ENCODE measurements around the gene PFAS.

Gene PFAS

DNA sequence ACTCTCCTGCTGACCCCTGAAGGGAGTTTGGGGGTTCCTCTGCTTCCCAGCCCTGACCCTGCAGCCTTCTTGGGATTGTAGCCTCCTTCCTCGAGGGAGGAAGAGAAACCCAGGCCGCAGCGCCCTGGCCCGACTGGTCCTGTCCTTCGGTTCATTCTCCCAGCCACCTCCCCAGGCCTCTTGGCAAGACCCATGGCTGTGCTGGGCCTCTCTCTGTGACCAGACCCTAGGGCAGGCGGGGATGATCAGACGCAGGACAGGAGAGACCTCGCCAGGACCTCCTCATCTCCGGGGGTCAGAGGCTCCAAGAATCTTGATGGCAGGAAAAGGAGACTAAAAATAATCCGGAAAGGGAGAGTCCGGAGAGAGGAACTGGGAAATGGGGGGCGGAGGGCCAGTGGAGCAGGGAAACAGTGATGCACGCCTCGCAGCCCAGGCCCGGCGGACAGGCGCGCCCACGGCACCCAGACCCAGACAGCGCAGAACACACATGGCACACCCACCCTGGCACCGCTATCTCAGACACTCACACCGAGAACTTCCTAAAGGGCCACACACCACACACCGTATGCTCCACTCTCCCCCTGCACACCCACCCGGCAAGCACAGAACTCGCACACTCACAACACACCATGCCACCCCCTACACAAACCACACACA, 62.2 kb downstream of the PFAS start:
- no peak overlapping the region for H3K4me3 ChIP-seq (ENCODE audit: low read depth, low read length)
- TF ChIP-seq, protein P1, sequence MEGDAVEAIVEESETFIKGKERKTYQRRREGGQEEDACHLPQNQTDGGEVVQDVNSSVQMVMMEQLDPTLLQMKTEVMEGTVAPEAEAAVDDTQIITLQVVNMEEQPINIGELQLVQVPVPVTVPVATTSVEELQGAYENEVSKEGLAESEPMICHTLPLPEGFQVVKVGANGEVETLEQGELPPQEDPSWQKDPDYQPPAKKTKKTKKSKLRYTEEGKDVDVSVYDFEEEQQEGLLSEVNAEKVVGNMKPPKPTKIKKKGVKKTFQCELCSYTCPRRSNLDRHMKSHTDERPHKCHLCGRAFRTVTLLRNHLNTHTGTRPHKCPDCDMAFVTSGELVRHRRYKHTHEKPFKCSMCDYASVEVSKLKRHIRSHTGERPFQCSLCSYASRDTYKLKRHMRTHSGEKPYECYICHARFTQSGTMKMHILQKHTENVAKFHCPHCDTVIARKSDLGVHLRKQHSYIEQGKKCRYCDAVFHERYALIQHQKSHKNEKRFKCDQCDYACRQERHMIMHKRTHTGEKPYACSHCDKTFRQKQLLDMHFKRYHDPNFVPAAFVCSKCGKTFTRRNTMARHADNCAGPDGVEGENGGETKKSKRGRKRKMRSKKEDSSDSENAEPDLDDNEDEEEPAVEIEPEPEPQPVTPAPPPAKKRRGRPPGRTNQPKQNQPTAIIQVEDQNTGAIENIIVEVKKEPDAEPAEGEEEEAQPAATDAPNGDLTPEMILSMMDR (IDR thresholded peaks at IDR 0.05; ENCODE audit: borderline replicate concordance, insufficient read depth, low read depth, low read length): no peak

- TF ChIP-seq, protein P1 (IDR thresholded peaks at IDR 0.05; ENCODE audit: borderline replicate concordance, insufficient read depth, low read depth, low read length): no peak
- no peak overlapping the region for H3K4me3 ChIP-seq (ENCODE audit: low read depth, low read length)
Measured at GRCh38 chr17:8312251-8312650, 63.2 kb downstream of the PFAS start.

- TF ChIP-seq, protein P1 (IDR thresholded peaks at IDR 0.05; ENCODE audit: borderline replicate concordance, insufficient read depth, low read depth, low read length): no peak
- H3K4me3 ChIP-seq (ENCODE audit: low read depth, low read length): no peak overlapping the region
Measured at GRCh38 chr17:8312726-8313600, 63.9 kb downstream of the PFAS start.

GRCh38 chr17:8314797-8315763, 66.0 kb downstream of the PFAS start:
- TF ChIP-seq, protein P1 (IDR thresholded peaks at IDR 0.05; ENCODE audit: borderline replicate concordance, insufficient read depth, low read depth, low read length): no peak

DNA sequence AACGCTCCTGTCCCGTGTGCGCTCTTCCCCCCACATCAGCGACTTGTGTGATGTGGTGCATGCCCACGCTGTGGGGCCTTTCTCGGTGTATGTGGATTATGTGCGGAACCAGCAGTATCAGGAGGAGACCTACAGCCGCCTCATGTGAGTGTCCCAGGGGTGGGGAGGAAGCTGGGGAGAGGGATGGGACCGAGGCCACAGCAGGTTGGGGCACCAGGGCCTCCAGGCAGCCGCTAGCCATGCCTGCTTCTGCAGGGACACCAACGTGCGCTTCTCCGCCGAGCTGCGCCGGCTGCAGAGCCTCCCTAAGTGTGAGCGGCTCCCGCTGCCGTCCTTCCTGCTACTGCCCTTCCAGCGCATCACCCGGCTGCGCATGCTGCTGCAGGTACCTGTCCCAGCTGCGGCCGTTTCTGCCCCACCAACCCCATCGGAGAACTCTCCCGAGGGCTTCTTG, 66.7 kb downstream of the PFAS start:
- TF ChIP-seq, protein P1 (IDR thresholded peaks at IDR 0.05; ENCODE audit: borderline replicate concordance, insufficient read depth, low read depth, low read length): no peak
- no peak overlapping the region for H3K4me3 ChIP-seq (ENCODE audit: low read depth, low read length)

More at GRCh38 chr17:8314797-8315763, 66.0 kb downstream of the PFAS start:
- H3K4me3 ChIP-seq (ENCODE audit: low read depth, low read length): no peak overlapping the region

- H3K4me3 ChIP-seq (ENCODE audit: low read depth, low read length): no peak overlapping the region
- TF ChIP-seq, protein P1 (IDR thresholded peaks at IDR 0.05; ENCODE audit: borderline replicate concordance, insufficient read depth, low read depth, low read length): no peak
Measured at GRCh38 chr17:8318010-8318935, 69.2 kb downstream of the PFAS start.
